K562 (cell line): Measurements from ENCODE around the gene TRPM4. TPM values are rescaled to one million over a fixed set of nuclear protein-coding genes. Genes with fewer than 3 reads are reported as not detected.

Source experiments
- ATAC-seq: fragments of 200-7000 bp; cut with Tn5 transposase; 3 replicates; pipeline ENCODE4 v1.9.1; 2020; ENCODE audit warnings: moderate library complexity
- BruUV-seq: library from RNA; stranded (reverse); fragments of 400-500 nt; replicated peaks from 2 replicates; lab custom pipeline; 2021; lab: Mats Ljungman, UMichigan
- CTCF ChIA-PET: fragments of 300-600 bp; formaldehyde crosslinking; extraction: SDS; loops from one replicate; lab custom pipeline; 2021; ENCODE audit warnings: low intra/inter-chr PET ratio; lab: Yijun Ruan, JAX
- POLR2A ChIA-PET: fragments of 300-600, 350-650 bp; sonication (Branson Sonifier 250); formaldehyde crosslinking; extraction: SDS; loops from one replicate; lab custom pipeline; 2021; ENCODE audit warnings: antibody characterized with exemption, inconsistent platforms; lab: Yijun Ruan, JAX
- DNase-seq, 4 experiments: peaks; one replicate each; pipeline versions ENCODE4 v3.0.0 to v3.0.0-alpha.2; 2011 to 2018; ENCODE audit warnings: low spot score in 3 of 4, mixed read lengths in 3 of 4; ENCODE audit errors: extremely low read depth in 1 of 4
- FAIRE-seq: peaks from 2 replicates; lab custom pipeline; 2011; peaks lifted over from hg19 to GRCh38; lab: Jason Lieb, UNC
- H2AFZ ChIP-seq: 2 replicates; pipeline ENCODE4 v1.6.0; 2011; ENCODE audit warnings: low read depth, low read length, control low read depth, inconsistent platforms
- H3K27ac ChIP-seq: fragments of 200-600 bp; 3 replicates; pipeline ENCODE4 v1.8.0; 2011; ENCODE audit warnings: low read depth, mild to moderate bottlenecking, control low read depth, inconsistent platforms, low read length, moderate library complexity, mixed read lengths; ENCODE audit errors: extremely low read depth
- H3K27me3 ChIP-seq, 2 experiments: fragments of 300-600 bp in 1 of 2; 2 replicates in 1 of 2; 3 replicates in 1 of 2; pipeline versions ENCODE4 v1.6.0 to v1.8.0; 2011; ENCODE audit warnings: inconsistent platforms in 2 of 2, low read length in 2 of 2, mild to moderate bottlenecking in 1 of 2, mixed read lengths in 1 of 2, moderate library complexity in 1 of 2; ENCODE audit not compliant: control insufficient read depth in 2 of 2, insufficient read depth in 2 of 2
- H3K36me3 ChIP-seq: fragments of 300-600 bp; 3 replicates; pipeline ENCODE4 v1.8.0; 2011; ENCODE audit warnings: mild to moderate bottlenecking, low read length, inconsistent platforms; ENCODE audit not compliant: control insufficient read depth, insufficient read depth
- H3K4me1 ChIP-seq, 2 experiments: fragments of 200-600 bp in 1 of 2; replicated peaks in 1 of 2; 2 replicates in 1 of 2; 3 replicates in 1 of 2; pipeline versions ENCODE4 v1.5.1 to v1.8.0; 2011; ENCODE audit warnings: inconsistent platforms in 2 of 2, low read length in 2 of 2, mild to moderate bottlenecking in 1 of 2, mixed read lengths in 1 of 2, moderate library complexity in 1 of 2; ENCODE audit not compliant: control insufficient read depth in 2 of 2, insufficient read depth in 2 of 2
- H3K4me2 ChIP-seq: 2 replicates; pipeline ENCODE4 v1.6.1; 2011; ENCODE audit warnings: low read length, control low read depth, inconsistent platforms, mixed read lengths; ENCODE audit not compliant: insufficient read depth
- H3K4me3 ChIP-seq: fragments of 200-600 bp; sonication (generic), shearing (Covaris generic); 2 replicates; pipeline ENCODE4 v1.5.1; 2016; ENCODE audit warnings: control low read depth, inconsistent platforms
- H3K79me2 ChIP-seq: fragments of 200-600 bp; 3 replicates; pipeline ENCODE4 v1.8.0; 2011; ENCODE audit warnings: low read length, inconsistent platforms; ENCODE audit not compliant: control insufficient read depth, insufficient read depth
- H3K9ac ChIP-seq, 2 experiments: 2 replicates each; pipeline versions ENCODE4 v1.6.0 to v1.6.1; 2011; ENCODE audit warnings: low read depth in 2 of 2, low read length in 2 of 2, control low read depth in 1 of 2, inconsistent platforms in 1 of 2, mild to moderate bottlenecking in 1 of 2, mixed read lengths in 1 of 2; ENCODE audit not compliant: insufficient read depth in 1 of 2
- H3K9me1 ChIP-seq: one replicate; pipeline ENCODE4 v1.6.0; 2011; ENCODE audit warnings: inconsistent platforms, mild to moderate bottlenecking, low read length, moderate library complexity; ENCODE audit not compliant: control insufficient read depth, insufficient read depth
- H3K9me3 ChIP-seq: replicated peaks from 2 replicates; pipeline ENCODE4 v1.5.1; 2011; ENCODE audit warnings: low read depth, low read length, inconsistent platforms; ENCODE audit not compliant: control insufficient read depth, insufficient read depth
- H4K20me1 ChIP-seq: replicated peaks from 2 replicates; pipeline ENCODE4 v1.6.1; 2011; ENCODE audit warnings: low read length, inconsistent platforms, mixed read lengths; ENCODE audit not compliant: control insufficient read depth, insufficient read depth
- ATF1 ChIP-seq, 2 experiments: fragments of 450-650 bp in 1 of 2; IDR thresholded peaks; 2 replicates each; pipeline ENCODE4 v1.6.1; 2016; ENCODE audit warnings: missing compliant biosample characterization in 1 of 2, missing genetic modification characterization in 1 of 2
- BCOR ChIP-seq: fragments of 450-650 bp; IDR thresholded peaks from 2 replicates; pipeline ENCODE4 v1.6.1; 2016
- BMI1 ChIP-seq: fragments of 150-350 bp; IDR thresholded peaks from 2 replicates; pipeline ENCODE4 v1.6.1; 2014; ENCODE audit warnings: low read length
- CREBBP ChIP-seq: IDR thresholded peaks from one replicate; pipeline ENCODE4 v1.6.1; 2012; ENCODE audit warnings: low read depth, mild to moderate bottlenecking, control low read depth, inconsistent platforms, low read length
- FOXA3 ChIP-seq, 2 experiments: fragments of 450-650 bp in 1 of 2; sonication (generic) in 1 of 2; formaldehyde crosslinking; IDR thresholded peaks in 1 of 2; conservative IDR thresholded peaks in 1 of 2; 2 replicates each; pipeline versions ENCODE4 v1.4.0 to v1.8.0; 2020 to 2022; ENCODE audit warnings: mild to moderate bottlenecking in 2 of 2, missing genetic modification reagents in 1 of 2
- MYC ChIP-seq, 2 experiments: fragments of 250-450 bp in 1 of 2; sonication (Bioruptor Pico) in 1 of 2; IDR thresholded peaks; 2 replicates each; pipeline versions ENCODE4 v1.5.1 to v1.6.1; 2012 to 2021; ENCODE audit warnings: low read depth in 2 of 2, borderline replicate concordance in 1 of 2, improper control_type of control experiment in 1 of 2, low read length in 1 of 2, mild to moderate bottlenecking in 1 of 2, moderate library complexity in 1 of 2
- SP1 ChIP-seq: sonication (generic); formaldehyde crosslinking; IDR thresholded peaks from 2 replicates; pipeline ENCODE4 v1.8.1; 2022; ENCODE audit warnings: mild to moderate bottlenecking, missing genetic modification reagents
- TEAD4 ChIP-seq, 2 experiments: sonication (generic) in 1 of 2; formaldehyde crosslinking in 1 of 2; IDR thresholded peaks; 2 replicates each; pipeline versions ENCODE4 v1.6.1 to v1.8.0; 2012 to 2022; ENCODE audit warnings: borderline replicate concordance in 1 of 2, inconsistent platforms in 1 of 2, low read length in 1 of 2, mild to moderate bottlenecking in 1 of 2, missing genetic modification reagents in 1 of 2
- ZBTB5 ChIP-seq: fragments of 450-650 bp; IDR thresholded peaks from 2 replicates; pipeline ENCODE4 v1.6.1; 2017; ENCODE audit warnings: antibody characterized with exemption
- ZNF124 ChIP-seq: sonication (generic); formaldehyde crosslinking; IDR thresholded peaks from 2 replicates; pipeline ENCODE4 v1.8.1; 2022; ENCODE audit warnings: missing genetic modification reagents
- ZNF146 ChIP-seq: IDR thresholded peaks from one replicate; pipeline ENCODE4 v1.6.1; 2018; ENCODE audit warnings: missing compliant biosample characterization; ENCODE audit not compliant: unreplicated experiment
- ZNF197 ChIP-seq: fragments of 200-800 bp; sonication (Bioruptor generic); IDR thresholded peaks from 2 replicates; pipeline ENCODE4 v1.6.1; 2016; ENCODE audit warnings: low read depth, missing genetic modification characterization, missing compliant biosample characterization
- ZNF695 ChIP-seq: fragments of 450-650 bp; formaldehyde crosslinking; IDR thresholded peaks from 2 replicates; pipeline ENCODE4 v1.4.0; 2020; ENCODE audit warnings: mild to moderate bottlenecking, moderate library complexity
- WGBS: fragments of 100-300 bp; shearing (Covaris generic); methylation state at CpG from one replicate; pipeline ENCODE4 v1.1.6; 2016; ENCODE audit warnings: low coverage, mixed read lengths; ENCODE audit not compliant: insufficient coverage; ENCODE audit errors: missing lambda C conversion rate; 5-methylcytosine and 5-hydroxymethylcytosine counted together
- in situ Hi-C: fragments of 300-500 bp; cut with MboI; formaldehyde crosslinking; loops from 4 replicates; pipeline ENCODE4 v1.15.0; 2018; ENCODE audit warnings: inconsistent platforms, mixed read lengths
- intact Hi-C: fragments of 100-400 bp; cut with micrococcal nuclease; formaldehyde crosslinking; loops from 2 replicates; pipeline ENCODE4 v1.14.2; 2022
- polyA plus RNA-seq, 8 experiments: library from polyadenylated mRNA; depleted of rRNA in 4 of 8; stranded (reverse) in 5 of 8; unstranded in 3 of 8; fragments of >200 nt; fragmentation: Nextera tagmentation in 2 of 8; fragmentation: Illumina TruSeq in 1 of 8; extraction: Ambion mirVana in 2 of 8; extraction: Trizol in 1 of 8; gene quantifications; 2 replicates each; pipeline versions ENCODE4 v1.2.1 to v1.2.3, GENCODE V29; 2011 to 2014; ENCODE audit warnings: inconsistent platforms in 1 of 8, missing spikeins in 1 of 8
- total RNA-seq, 7 experiments: library from RNA; depleted of rRNA in 6 of 7; stranded (reverse); fragments of >200 nt in 6 of 7; fragmentation: Illumina TruSeq in 2 of 7; extraction: Trizol in 2 of 7; gene quantifications; 2 replicates each; pipeline versions ENCODE4 v1.2.1 to v1.2.3, GENCODE V29; 2011 to 2021; ENCODE audit warnings: low replicate concordance in 1 of 7
- TF ChIP-seq, protein P1 (sequence below): fragments of 450-650 bp; IDR thresholded peaks from 2 replicates; pipeline ENCODE4 v1.6.1; 2017; ENCODE audit warnings: antibody characterized with exemption, mild to moderate bottlenecking

The TRPM4 gene
- total and polyA plus RNA-seq, 9 of the 15 experiments (the other 6 are each of a cell fraction or from before 2014, with no cell fraction given), result 6.5 to 45.4 (median 15.2) TPM

DNA sequence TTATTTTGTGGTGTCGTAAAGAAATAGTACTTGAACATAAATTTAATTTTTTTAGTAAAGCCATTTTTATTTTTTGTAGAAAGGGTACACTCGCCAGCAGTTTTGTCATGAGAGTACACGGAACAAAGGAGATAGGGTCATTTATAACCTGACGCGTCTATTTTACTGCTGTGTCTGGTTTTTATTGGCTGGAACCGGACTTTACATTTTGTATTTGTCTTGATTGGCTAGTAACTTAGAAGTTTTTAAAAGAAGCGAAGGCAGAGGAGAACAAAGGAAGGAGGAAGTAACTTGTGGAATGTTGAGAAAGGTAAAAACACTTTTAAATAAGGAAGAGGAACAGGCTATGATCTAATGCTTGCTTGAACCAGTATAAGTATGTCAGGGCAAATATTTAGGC, 43.5 kb downstream of the TRPM4 start:
- no peak overlapping the region for H3K4me2 ChIP-seq
- no peaks in the 10 kb centered on the region for H3K79me2 ChIP-seq
- POLR2A ChIA-PET, result no interaction called here
- intact Hi-C loops (no loop called here), in situ Hi-C loops (no loop called here)
- ATAC-seq (no peak), DNase-seq (no peak), FAIRE-seq (no peak)
- no TSS peak for BruUV-seq
- H3K27ac ChIP-seq, result no peak overlapping the region
- no peak overlapping the region for H3K4me3 ChIP-seq
- 94% methylated on average over 6 of the region's 7 CpGs for WGBS
- H3K9ac ChIP-seq, result no peak overlapping the region
- no peaks in the 10 kb centered on the region for H3K9me3 ChIP-seq
- no peak overlapping the region for H2AFZ ChIP-seq
- H3K4me1 ChIP-seq, result peaks cover 0 to 14% of the 10 kb centered on the region in 2 experiments; a peak in 3 of 5 replicates
- peaks cover 39% of the 10 kb centered on the region; the same call in 2 of the 3 replicates for H3K36me3 ChIP-seq
- CTCF ChIA-PET, result interaction anchor here (0.6 kb wide), 2 partner anchors 8 to 43 kb away, joined by 3 to 4 read pairs; no protein-coding TSS in a partner anchor
- H4K20me1 ChIP-seq, result no peaks in the 10 kb centered on the region
- H3K27me3 ChIP-seq, result no peaks in the 10 kb centered on the region
- H3K9me1 ChIP-seq, result no peaks in the 10 kb centered on the region
- TF ChIP-seq ZNF124, result no peak
- no peak for TF ChIP-seq CREBBP
- no peak for TF ChIP-seq MYC (IDR thresholded peaks at IDR 0.05; ENCODE audit: low read depth, low read length)
- TF ChIP-seq MYC (CRISPR knock-in tag; IDR thresholded peaks at IDR 0.05; ENCODE audit: borderline replicate concordance, low read depth), result no peak
- TF ChIP-seq, protein P1, sequence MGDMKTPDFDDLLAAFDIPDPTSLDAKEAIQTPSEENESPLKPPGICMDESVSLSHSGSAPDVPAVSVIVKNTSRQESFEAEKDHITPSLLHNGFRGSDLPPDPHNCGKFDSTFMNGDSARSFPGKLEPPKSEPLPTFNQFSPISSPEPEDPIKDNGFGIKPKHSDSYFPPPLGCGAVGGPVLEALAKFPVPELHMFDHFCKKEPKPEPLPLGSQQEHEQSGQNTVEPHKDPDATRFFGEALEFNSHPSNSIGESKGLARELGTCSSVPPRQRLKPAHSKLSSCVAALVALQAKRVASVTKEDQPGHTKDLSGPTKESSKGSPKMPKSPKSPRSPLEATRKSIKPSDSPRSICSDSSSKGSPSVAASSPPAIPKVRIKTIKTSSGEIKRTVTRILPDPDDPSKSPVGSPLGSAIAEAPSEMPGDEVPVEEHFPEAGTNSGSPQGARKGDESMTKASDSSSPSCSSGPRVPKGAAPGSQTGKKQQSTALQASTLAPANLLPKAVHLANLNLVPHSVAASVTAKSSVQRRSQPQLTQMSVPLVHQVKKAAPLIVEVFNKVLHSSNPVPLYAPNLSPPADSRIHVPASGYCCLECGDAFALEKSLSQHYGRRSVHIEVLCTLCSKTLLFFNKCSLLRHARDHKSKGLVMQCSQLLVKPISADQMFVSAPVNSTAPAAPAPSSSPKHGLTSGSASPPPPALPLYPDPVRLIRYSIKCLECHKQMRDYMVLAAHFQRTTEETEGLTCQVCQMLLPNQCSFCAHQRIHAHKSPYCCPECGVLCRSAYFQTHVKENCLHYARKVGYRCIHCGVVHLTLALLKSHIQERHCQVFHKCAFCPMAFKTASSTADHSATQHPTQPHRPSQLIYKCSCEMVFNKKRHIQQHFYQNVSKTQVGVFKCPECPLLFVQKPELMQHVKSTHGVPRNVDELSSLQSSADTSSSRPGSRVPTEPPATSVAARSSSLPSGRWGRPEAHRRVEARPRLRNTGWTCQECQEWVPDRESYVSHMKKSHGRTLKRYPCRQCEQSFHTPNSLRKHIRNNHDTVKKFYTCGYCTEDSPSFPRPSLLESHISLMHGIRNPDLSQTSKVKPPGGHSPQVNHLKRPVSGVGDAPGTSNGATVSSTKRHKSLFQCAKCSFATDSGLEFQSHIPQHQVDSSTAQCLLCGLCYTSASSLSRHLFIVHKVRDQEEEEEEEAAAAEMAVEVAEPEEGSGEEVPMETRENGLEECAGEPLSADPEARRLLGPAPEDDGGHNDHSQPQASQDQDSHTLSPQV, result no peak
- TF ChIP-seq SP1 (CRISPR knock-in tag), result no peak
- no peak for TF ChIP-seq ZNF197 (CRISPR knock-in tag)
- TF ChIP-seq ZNF146, result no peak
- no peak for TF ChIP-seq TEAD4 (IDR thresholded peaks at IDR 0.05; ENCODE audit: low read length)
- no peak for TF ChIP-seq TEAD4 (CRISPR knock-in tag; IDR thresholded peaks at IDR 0.05; ENCODE audit: borderline replicate concordance)
- no peak for TF ChIP-seq FOXA3 (CRISPR knock-in tag; conservative IDR thresholded peaks at IDR 0.05 in 1 of 2, IDR thresholded peaks at IDR 0.05 in 1 of 2)
- no peak for TF ChIP-seq ZBTB5
- no peak for TF ChIP-seq BMI1
- no peak for TF ChIP-seq ATF1 (CRISPR knock-in tag; IDR thresholded peaks at IDR 0.05)
- no peak for TF ChIP-seq ATF1 (tag; IDR thresholded peaks at IDR 0.05)
- no peak for TF ChIP-seq BCOR
- TF ChIP-seq ZNF695 (CRISPR knock-in tag), result no peak
